NK-92 (cell line): ENCODE data around the gene SLC2A4.
"Not testable (repeated sequence)": the region's sequence is repeated elsewhere in the genome, so short reads cannot be mapped to it uniquely, and the experiment has no call there.

Experiments used
- DNase-seq: peaks from one replicate; lab custom pipeline; 2025; ENCODE audit not compliant: unreplicated experiment; lab: John Stamatoyannopoulos, UW

Gene SLC2A4

DNA sequence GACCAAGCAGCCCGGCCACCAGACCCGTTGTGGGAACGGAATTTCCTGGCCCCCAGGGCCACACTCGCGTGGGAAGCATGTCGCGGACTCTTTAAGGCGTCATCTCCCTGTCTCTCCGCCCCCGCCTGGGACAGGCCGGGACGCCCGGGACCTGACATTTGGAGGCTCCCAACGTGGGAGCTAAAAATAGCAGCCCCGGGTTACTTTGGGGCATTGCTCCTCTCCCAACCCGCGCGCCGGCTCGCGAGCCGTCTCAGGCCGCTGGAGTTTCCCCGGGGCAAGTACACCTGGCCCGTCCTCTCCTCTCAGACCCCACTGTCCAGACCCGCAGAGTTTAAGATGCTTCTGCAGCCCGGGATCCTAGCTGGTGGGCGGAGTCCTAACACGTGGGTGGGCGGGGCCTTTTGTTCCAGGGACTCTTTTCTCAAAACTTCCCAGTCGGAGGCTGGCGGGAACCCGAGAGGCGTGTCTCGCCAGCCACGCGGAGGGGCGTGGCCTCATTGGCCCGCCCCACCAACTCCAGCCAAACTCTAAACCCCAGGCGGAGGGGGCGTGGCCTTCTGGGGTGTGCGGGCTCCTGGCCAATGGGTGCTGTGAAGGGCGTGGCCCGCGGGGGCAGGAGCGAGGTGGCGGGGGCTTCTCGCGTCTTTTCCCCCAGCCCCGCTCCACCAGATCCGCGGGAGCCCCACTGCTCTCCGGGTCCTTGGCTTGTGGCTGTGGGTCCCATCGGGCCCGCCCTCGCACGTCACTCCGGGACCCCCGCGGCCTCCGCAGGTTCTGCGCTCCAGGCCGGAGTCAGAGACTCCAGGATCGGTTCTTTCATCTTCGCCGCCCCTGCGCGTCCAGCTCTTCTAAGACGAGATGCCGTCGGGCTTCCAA lies at the start of gene SLC2A4:
TSS of gene SLC2A4 (plus strand) at position 645 of the 879 bp plus-strand sequence. CDS start at position 862, 217 bp downstream.
- no peak for DNase-seq

DNA sequence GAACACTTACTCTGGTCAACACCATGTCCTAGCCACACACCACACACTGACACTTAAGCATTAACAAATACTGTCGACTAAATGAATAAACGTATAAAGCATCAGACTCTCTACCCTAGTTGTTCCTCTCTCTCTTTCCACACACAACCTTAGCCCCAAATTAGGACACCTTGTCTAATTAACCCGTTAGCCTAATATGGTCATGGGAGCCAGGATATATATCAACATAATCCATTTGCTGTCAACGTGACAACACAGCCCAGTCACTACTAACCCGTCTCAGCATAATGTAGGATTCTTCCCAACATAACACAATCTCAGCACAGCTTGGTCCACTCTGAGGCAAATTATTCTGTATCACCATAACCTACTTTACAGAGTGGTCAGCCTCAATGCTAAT lies 49.4 kb upstream of the SLC2A4 start:
- no peak for DNase-seq

DNA sequence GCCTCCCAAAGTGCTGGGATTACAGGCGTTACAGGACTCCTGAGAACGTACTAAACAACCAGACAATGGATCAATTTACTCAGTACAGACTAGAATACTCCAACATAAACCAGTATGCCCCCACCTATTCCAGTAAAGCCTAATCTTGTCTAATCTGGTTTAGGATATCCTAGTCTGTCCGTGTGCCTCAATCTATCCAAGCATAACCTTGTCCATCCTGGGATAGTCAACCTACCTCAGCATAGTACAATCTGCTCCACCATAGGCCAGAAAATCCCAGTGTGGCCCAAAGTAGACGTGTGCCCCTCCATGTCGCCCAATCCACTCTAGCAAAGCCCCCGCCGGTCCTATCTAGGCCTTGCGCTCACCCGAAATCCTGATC lies 47.8 kb upstream of the SLC2A4 start:
- DNase-seq = no peak

DNA sequence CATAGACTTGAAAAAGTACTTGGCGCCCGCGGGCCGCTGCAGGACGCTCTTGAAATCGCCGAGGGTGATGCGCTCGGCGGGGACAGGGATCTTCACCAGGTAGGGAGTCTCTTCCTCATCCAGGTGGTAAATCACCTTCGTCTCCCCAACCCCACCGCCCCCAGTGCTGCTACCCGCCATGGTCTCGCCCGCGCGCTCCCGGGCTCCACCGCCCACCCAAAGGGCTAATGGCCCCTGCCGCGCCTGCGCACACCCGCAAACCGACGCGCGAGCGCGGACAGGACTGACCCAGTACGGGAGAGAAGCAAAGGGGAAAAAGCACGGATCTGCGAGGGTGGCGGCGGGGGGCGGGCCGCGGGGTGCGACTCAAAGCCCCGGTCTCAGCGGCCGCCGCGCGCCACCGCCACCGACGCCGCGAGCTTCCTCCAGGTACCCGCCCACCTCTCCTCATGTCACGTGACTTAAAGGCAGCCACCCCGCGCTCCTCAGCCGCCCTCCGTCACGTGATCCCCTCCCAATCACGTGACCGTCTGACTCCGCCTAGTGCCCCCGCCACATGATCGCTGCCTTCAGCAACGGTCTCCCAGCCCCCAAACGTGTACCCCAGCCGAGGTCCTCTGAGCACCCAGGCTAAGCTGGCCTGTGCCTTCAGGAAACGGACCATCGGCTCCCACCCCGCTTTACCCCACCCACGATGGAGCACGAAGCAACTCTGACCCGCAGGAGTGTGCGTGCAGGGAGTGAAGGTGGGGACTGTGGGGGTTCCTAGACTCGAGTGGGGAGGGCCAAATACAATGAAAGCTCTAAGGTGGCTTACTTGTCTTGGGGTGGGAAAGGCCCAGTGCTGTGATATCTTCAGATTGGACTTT lies 47.2 kb upstream of the SLC2A4 start, which contains the start of gene DVL2:
TSS of gene DVL2 (minus strand) at position 435 of the 869 bp plus-strand sequence. CDS start at position 180, 255 bp downstream.
- DNase-seq = peak; percentile 66

DNA sequence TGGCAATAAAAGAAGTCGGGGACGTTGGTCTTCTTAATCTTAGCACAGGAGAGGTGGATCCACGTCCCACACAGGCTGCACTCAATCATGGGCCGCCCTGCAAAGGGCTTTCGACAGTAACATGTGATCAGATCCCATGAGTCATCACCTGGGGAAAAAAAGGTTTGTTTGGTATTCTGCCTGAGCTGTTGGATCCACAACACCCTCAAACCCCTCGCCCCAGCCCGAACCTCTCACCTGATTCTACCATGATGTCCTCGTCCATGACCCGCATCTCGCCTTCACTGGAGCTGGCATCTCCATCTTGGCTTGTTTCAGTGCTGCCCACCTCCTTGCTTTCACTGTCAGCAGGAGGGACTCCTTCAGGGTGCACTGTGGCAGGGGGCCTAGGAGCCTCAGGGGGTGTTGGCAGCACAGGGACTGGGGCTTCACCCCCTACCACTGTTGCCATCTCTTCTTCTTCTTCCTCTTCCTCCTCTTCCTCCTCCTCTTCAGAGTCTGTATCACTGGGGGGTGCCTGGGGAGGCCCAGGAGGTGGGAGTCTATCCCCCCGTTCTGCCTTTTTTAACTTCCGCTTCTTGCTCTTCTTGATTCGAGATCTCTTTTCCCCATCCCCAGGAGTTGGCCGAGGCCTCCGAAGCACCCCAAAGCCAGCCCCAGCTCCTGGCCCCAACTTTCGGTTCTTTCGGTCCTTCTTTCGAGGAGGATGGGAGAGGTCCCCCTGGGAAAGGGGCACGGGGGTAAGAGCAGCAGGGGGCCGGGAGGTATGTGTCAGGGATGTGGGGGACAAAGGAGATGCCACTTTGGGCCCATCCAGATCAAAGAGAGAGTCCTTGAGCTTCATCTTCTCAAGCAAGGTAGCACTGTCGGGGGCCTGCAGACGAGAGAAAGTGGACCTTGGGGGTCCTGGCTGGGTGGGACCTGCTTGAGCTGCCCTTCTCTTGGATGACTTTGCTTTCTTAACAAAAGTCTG lies 45.5 kb upstream of the SLC2A4 start:
- DNase-seq = no peak

DNA sequence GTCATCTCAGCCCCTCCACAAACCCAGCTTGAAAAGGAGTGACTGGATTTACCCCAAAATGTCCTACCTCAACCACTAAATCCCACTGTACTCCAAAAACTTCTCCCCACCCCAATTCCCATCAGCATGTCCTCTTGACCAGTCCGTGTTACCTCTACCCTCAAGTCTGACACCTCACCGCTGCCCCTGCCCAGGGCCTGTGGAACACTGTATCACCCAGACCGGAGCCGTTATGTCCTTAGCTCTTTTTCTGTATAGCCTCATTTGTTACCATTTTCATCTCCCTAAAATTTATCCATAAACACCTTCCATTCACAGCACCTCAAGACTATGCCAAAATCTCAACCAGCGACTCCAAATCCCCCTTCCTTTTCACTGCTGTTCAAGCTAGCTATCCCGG lies 44.7 kb upstream of the SLC2A4 start:
- DNase-seq = no peak

DNA sequence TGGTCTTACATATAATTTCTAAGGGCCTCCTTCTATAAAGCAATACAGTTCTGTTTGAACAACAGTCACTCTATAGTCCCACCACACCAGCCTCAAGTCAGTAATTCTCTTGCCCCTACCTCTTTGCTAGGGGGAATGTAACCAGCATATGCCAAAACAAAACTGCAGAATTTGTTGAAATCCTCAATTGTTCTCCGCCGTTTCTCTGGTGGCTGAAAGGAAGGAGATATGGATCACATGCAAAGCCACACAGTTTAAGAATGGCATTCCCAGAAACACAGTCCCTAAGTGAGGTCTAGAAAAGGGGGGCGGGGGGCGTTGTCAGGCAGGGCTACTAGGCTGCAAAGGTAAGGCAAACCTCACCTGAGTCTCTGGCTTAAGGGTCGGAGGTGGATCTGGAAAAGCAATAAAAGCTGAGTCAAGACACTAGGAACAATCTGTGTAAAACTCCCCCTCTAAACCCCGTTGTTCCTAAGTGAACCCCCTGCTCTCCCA lies 44.2 kb upstream of the SLC2A4 start:
- no peak for DNase-seq

DNA sequence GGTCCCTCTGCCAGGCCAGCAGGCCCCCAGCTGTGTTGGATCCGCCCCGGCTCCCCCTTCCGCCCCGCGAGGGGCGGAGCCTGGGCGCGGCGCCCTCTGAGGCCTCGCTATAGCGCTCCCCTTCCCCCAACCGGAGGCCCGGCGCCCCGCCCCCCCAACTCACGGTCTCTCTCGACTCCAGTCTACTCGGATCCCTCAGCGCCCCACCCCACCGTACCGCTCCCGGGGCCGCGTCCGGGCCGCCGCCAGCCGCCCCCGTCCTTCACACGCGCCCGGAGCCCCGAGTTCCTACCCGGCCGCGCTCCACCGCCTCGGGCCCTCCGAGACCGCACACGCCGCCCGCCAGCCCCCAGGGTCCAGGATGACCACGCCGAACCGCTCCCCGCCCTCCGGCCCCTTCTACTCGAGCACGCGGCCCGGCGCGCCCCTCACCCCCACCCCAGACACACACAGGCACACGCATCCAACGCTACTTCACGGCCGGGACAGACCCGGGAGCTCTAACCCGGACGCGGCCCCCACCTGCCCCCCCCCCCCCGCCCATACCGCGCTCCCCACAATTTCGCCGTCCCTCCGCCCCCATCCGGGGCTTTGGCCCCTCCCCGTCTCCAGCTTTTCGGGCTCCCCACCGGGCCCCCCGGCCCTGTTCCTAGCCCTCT lies 43.6 kb upstream of the SLC2A4 start:
- no peak for DNase-seq

DNA sequence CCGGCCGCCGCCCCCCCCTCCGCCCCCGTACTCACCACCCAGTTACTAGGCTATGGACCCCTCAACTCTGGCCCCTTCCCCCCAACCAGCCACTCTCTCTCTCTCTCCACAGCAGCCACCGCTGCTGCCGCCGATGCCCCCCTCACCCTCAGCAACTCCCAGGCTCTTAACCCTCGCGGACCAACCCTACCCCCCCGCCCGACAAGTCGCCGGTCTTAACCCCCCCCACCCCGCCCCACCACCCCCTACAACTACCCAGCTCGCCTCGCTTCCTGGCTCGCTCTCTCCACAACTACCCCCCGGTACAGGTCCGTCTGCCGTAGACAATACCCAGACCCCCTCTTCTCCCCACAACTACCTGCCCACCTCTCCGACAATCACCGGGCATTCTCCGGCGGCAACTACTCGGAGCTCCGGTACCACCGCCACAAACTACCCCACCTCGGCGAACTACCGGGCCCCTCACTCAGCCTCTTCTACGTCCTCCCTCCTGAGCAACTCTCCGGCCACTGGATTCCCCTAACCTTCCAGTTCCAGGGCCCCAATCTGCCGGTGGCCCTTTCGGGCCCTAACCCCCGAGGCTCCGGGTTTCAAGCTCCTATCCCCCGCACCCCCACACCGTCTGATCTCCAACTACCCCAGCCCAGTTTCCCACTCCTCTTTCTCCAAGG lies 43.0 kb upstream of the SLC2A4 start:
- DNase-seq = no peak

DNA sequence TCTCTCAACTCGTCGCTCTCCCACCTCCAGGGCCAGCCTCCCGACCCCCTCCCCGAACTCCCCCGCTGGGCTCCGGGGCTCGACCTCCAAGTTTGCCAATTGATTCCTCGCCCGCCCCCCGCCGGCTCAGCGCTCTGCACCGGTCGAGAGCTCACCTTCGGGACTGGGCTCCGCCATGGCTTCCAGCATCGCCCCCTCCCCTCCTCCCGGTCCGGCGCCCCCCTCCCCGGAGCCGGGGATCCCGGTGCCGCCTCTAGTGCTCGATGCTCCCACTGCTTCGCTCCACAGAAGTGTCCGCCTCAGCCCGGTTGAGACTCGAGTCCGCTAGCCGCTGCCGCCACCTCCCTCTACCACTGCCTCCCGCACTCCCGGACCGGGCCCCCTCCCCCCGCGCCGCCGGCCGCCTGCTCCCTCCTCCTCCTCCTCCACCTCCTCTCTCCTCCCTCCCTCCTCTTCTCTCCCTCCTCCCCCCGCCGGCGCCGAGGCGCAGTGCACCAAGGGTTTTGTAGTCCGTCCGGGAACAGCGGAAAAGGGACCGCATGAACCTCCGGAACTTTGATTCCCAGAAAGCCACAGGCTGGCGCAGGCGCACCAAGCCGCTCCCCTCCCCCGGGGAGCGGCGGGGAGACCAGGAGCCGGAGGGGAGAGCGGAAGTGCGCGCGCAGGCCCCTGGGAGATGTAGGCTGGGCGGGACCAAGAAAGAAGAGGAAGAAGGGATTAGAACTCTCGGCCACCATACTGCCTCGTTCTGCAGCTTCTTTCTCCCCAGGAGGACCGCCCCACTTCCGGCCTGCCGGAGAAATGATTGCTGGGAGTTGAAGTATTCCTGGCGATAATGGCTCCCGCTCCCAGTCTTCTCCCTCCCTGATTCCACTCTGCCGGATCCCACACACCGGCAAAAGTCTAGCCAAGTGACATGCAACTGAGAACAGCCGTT lies 42.2 kb upstream of the SLC2A4 start, which contains the start of gene PHF23:
TSS of gene PHF23 (minus strand) at position 367 of the 937 bp plus-strand sequence. CDS start at position 189, 178 bp downstream.
- DNase-seq = peak; percentile 68

DNA sequence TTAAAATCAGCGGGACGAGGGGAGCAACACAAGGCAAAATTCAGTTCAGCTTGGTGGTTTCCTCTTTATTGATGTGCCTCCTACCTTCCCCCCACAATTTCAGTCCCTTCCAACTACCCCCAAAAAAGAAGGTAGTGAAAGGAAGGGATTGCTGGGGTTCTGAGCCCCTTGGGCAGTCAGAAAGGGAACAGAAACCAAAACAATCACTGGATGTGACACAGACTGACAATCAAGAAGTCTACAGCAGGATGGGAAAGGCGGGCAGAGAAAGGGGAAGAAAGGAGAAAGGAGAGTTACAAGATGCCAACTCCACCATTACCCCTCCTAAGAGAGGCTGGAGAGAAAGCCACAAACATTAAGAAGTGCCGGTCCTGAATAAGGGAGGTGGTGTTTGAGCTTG lies 41.1 kb upstream of the SLC2A4 start:
- no peak for DNase-seq

DNA sequence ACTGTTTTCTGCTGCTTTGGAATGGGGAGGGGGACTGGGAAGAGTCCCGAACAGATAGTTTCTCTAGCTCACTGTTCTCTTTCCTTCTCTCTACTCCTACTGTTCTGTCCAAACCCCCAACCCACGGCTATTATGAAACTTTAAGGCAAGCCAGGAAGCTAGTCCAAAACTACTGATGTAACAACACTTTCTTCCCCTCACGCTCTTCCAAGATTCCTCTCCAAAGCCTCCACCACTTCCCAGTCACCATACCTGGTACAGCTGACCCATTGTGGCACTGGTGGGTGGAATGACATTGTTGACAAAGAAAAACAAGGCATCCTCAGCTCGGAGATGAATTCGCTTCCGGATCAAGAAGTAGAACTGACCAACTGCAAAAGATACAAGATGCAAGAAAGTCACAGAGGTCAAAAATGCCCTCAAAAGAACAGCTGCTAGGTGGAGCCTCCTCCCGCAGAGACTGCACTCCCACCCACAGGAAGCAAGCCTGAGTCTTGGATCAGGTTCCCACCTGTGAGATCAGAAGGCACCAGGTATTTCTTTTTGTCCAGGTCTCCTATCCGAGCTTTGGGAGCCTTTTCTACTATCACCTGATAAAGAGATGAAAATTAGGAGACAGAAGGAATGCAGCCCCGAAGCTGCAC lies 40.3 kb upstream of the SLC2A4 start:
- DNase-seq = no peak

DNA sequence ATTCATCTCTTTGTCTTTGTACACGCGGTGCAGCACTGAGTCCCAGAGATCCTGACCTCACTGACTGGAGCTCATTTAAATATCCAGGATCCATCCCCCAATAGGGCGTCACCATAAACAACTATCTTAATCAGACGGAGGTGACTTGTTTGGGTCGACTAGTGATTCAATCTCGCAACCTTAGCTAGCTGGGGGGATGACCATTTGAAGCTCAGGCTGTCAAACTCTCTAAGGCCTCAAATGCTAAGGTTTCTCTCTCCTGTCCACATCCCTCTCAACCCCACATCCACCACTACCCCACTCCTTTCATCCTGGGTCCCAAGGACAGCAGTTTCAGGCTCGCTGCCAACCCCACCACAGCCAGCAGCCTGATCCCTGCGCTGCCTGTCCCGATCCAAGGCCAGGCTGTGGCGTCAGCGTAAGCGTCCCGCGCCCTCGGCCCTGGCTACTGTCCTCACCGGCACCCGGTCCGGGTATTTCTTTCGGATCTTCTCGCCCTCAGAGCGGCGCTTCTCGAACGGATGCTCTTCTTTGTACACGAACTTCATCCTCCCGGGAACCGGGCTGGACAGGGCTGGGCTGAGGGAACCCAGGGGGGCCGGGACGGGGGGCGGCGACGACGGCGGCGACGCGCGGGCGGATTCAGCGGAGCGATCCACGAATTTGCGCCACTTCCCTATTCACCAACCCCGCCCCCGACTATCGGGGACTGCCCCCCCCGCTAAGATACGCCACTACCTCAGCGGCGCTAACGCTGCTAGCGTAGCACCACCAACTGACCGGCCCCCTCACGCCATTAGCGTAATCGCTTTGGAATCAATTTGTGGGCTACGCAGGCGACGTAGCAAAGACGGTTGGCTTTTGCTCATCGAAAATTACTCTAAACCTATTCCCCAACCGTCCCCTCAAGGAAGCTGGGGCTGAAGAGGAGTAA lies 39.5 kb upstream of the SLC2A4 start, which contains the start of gene GABARAP:
TSS of gene GABARAP (minus strand) at position 667 of the 934 bp plus-strand sequence. CDS start at position 548, 119 bp downstream.
- DNase-seq = peak; percentile 16

DNA sequence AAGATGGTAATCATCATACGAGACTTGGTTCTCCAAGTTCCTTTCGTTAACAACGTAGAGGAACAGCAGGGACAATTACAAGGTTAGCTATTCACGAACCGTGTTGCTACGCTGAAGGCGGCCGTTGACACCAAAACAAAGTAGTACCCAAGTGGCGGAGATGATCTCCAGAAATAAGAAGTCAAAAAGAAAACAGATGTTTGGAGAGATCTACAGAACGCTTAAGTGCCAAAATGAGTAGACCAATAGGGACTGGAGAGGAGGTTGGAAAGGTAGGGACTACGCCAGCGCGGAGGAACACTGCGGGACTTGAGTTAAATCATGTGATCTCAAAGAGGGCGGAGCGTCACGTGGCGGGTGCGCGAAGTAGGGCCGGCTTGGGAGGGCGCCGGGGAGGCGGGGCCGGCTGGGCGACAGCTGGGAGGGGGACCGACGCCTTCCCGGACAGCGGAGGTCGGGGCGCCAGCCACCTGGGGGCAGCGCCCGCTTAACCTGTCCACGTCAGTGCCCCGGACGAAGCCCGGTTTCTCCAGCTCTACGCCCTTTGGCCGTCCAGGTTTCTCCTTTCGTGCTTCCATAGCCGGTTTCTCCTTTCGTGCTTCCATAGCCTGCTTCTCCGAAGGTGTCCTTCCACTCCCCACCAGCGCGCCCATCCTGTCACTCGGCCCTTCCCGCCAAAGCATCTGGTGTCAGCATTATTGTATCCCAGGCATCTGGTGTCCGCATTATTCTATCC lies 38.6 kb upstream of the SLC2A4 start:
- DNase-seq = peak; percentile 33

DNA sequence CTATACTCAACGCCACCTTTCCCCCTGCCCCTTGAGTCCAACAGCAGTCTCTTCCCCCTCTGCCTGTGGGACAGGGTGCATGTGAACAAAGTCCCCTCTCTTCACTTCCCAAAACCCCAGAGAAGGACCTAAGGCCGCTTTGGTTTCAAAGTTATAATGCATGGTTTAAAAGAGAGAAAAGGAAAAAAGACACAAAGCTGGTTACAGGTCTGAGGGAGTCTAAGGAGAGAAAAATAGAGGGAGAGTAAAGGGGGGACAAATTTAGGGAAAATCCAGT lies 38.1 kb upstream of the SLC2A4 start:
- no peak for DNase-seq

DNA sequence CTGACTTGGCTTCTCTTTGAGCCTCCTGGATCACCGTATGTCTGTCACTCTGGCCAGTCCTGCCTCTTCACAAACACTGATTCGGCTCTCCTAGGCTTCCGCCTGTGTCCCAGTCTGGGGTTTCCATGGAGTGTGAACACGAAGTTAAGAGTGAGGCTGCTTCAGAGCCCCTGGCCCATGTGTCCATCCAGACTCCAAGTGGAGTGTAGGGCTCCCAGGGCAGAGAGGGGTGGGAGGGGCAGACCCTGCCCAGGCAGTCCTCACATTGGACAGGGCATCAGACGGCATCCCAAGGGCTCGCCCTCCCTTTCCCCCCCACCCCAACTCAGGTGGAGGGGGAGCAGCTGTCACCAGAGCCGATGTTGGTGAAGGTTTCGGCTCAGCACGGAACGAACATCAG lies 37.7 kb upstream of the SLC2A4 start:
- not testable (repeated sequence) for DNase-seq
